Subcutaneous adipose tissue (tissue), 4 donors: ENCODE data around the gene APOBEC3B. TPM values are rescaled to one million over a fixed set of nuclear protein-coding genes. Genes with fewer than 3 reads are reported as not detected.

Experiments
- total RNA-seq, 4 donors: library from RNA; depleted of rRNA; stranded (reverse); fragments of >200 nt; gene quantifications; one replicate each; pipeline ENCODE4 v1.1.0, GENCODE V29; 2016
- TF ChIP-seq, protein P1 (sequence below): fragments of 450-650 bp; IDR thresholded peaks from one replicate; pipeline ENCODE4 v1.5.1; 2016; ENCODE audit warnings: low read depth, mild to moderate bottlenecking, control low read depth, antibody characterized with exemption, moderate library complexity

The APOBEC3B gene
- total RNA-seq, 4 donors from 2014 or later = 1.3 to 1.7 TPM; not detected in 2

DNA sequence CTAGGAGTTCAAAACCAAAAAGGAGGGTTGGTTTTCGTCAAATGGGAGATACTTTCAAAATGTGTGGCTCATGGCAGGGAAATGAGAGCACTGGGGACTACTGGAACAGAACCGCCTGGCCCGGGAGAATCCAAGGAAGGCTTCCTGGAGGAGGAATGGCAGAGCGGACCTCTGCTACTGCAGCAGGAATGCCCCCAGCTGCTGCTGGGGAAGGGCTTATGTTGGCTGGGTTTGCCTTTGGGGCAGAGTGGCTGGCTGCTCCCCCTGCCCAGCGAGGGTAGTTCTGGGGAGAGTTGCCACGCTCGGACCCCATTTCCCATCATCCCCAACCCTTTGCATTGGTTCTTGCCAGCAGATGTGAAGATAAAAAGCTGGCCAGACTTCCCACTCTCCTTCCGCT is 35.4 kb upstream of the APOBEC3B start:
- TF ChIP-seq, protein P1, sequence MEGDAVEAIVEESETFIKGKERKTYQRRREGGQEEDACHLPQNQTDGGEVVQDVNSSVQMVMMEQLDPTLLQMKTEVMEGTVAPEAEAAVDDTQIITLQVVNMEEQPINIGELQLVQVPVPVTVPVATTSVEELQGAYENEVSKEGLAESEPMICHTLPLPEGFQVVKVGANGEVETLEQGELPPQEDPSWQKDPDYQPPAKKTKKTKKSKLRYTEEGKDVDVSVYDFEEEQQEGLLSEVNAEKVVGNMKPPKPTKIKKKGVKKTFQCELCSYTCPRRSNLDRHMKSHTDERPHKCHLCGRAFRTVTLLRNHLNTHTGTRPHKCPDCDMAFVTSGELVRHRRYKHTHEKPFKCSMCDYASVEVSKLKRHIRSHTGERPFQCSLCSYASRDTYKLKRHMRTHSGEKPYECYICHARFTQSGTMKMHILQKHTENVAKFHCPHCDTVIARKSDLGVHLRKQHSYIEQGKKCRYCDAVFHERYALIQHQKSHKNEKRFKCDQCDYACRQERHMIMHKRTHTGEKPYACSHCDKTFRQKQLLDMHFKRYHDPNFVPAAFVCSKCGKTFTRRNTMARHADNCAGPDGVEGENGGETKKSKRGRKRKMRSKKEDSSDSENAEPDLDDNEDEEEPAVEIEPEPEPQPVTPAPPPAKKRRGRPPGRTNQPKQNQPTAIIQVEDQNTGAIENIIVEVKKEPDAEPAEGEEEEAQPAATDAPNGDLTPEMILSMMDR = no peak

DNA sequence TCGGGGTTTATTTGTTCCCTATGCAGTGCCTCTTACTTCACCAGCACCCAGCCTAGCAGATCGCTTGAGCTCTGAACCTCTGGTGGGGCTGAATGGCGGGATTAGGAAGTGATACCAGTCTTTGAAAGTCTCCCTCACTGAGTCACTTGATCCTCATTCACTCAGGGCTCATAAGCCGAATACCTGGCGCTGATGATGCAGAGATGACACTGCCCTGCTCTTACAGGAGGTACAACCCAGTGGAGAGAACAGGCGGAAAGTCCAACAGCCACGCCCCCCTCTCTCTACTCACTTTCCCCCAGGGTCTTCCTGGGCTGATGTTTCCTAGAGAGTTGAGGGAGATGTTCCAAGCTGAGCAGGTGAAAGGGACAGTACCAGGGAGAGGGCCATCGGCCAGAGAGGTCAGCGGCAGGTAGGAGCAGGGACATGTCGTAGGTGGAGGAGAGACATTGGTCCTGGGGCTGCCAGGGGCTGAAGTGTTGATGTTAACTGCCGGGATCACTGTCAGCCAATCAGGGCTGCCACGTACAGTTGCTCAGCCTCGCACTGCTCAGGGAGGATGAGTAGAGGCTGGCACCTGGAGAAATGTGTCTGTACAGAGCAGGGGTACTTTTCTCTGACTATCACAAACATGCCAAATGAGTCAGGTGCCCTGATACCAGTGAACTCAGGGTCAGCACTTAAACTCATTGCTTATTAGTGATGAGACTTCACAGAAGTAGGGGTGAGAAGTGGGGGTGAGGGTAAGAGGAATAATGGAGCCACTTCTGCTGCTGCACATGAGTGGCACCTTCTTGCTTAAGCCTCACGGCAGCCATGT is 34.6 kb upstream of the APOBEC3B start:
- TF ChIP-seq, protein P1 = no peak

DNA sequence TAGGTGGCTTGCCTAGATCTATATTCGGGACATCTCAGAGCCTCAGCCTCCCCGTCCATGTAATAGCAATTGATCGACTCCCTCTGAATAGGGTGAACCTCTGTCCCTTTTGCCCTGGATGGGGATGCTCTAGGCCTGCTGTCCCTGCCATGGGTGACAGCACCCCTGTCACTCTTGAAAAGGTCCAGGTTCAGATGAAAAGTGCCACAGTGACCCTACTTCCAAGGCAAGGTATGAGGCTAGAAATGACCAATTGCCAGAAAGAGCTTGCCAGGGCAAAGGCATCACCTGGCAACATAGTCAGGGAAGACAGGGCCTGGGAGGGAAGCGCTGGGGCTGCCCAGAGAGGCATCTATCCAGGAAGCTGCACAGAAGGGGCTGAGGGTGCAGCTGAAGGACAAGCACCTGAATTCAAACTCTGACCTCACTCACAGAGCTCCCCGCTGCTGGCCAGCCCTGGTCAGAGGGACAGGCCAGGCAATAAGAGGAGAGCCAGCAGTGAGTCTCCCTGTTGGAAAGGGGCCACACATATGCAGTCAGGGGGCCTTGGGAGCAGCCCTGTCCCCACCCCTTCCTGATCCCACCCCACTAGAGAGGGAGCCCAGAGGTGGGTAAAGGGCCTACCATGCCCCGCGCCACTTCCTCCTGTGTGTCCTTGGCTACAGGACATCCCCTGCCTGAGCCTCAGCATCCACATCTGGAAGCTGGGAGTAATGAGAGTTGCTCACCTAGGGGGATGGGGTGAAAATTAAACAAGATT is 33.8 kb upstream of the APOBEC3B start:
- TF ChIP-seq, protein P1 = no peak

DNA sequence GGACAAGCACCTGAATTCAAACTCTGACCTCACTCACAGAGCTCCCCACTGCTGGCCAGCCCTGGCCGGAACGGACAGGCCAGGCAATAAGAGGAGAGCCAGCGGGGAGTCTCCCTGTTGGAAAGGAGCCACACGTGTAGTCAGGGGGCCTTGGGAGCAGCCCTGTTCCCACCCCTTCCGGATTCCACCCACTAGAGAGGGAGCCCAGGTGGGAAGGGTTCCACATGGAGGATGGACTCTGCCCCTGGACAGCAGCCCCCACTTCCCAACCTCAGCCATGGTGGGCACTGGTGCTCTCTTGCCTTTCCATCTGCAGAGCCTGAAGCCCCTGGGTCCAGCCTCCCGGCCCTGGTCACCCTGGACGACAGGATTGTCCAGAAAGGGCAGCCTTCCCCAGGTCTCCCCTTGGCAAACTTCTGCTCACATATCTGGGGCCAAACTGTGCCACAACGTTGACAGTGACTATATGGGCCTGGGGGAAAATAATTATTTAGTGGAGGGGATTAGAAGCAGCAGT is 32.2 kb upstream of the APOBEC3B start:
- TF ChIP-seq, protein P1 = no peak

DNA sequence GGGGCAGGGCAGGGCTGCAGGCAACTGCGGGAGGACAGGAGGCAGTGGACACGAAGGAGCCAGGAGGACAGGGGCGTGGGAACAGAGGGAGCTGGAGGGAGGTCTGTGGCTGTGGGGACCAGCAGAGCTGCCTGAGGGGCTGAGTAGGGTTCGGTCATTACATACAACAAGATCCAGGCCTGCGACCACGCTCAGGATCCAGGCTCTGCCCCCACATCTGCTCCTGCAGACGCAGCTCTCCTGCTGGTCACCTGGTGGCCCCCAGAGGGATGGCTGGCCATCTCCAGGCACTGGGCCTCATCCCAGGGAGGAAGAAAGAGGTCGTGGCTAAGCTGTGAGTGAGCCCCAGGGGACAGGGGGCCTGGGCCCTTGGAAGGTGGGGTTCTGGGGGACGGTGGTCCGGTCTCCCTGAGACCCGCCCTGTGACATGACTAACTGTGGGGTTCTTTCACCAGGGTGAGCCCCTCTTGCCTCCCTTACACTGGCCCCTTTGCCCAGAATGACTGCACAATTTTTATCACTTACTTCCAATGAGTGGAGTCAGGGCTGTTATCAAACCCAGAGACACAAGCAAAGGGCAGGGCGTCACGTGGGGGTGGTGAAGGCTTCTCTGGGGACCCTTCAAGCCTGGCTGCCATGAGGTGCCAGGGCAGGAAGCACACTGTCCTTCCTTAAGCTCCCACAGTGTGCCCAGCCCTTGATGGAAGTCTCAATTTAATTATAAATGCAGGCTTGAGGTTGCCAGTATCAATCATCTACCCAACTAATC is 31.4 kb upstream of the APOBEC3B start:
- TF ChIP-seq, protein P1 = no peak

DNA sequence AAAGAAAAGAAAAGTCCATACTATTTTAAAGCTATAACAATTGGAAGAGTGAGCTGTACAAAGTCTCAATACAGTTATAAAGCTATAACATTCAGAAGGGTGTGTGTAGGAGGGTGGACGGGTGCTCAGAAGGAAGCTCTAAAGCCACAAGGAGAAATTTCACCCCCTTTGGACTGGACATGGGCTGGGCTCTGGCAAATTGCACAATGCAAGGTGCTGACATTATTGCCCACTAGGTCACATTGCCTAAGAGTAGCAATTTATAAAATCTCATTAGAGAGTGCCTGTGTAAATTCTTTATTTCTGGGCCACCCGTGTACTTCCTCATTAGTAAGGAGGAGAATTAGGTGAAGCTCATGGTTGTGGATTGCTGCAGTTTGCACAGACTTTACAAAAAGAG is 30.4 kb upstream of the APOBEC3B start:
- TF ChIP-seq, protein P1 = no peak
